Measurements from ENCODE around the gene SMIM23. TPM values are rescaled to one million over a fixed set of nuclear protein-coding genes. Genes with fewer than 3 reads are reported as not detected.

The SMIM23 gene
- total RNA-seq, 2 experiments from 2014 or later, result not detected

- H3K27me3 ChIP-seq (ENCODE audit: control insufficient read depth in 1 of 2, insufficient read depth in 2 of 2, low read length in 2 of 2), result peaks cover 7 to 10% of the 10 kb centered on the region in 2 experiments
- CTCF ChIA-PET, result no interaction called here
- no peaks in the 10 kb centered on the region for H3K4me1 Mint-ChIP-seq (ENCODE audit: low read depth)
- no peak overlapping the region for H3K27ac ChIP-seq (ENCODE audit: low read depth in 1 of 2, low read length in 2 of 2)
- H3K4me1 ChIP-seq (ENCODE audit: insufficient read depth, low read length), result no peaks in the 10 kb centered on the region
- no peak overlapping the region for H3K4me3 Mint-ChIP-seq
- TF ChIP-seq, protein P1, sequence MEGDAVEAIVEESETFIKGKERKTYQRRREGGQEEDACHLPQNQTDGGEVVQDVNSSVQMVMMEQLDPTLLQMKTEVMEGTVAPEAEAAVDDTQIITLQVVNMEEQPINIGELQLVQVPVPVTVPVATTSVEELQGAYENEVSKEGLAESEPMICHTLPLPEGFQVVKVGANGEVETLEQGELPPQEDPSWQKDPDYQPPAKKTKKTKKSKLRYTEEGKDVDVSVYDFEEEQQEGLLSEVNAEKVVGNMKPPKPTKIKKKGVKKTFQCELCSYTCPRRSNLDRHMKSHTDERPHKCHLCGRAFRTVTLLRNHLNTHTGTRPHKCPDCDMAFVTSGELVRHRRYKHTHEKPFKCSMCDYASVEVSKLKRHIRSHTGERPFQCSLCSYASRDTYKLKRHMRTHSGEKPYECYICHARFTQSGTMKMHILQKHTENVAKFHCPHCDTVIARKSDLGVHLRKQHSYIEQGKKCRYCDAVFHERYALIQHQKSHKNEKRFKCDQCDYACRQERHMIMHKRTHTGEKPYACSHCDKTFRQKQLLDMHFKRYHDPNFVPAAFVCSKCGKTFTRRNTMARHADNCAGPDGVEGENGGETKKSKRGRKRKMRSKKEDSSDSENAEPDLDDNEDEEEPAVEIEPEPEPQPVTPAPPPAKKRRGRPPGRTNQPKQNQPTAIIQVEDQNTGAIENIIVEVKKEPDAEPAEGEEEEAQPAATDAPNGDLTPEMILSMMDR (IDR thresholded peaks at IDR 0.05), result no peak
- no peak overlapping the region for H3K27ac Mint-ChIP-seq
- peaks cover 13% of the 10 kb centered on the region for H3K27me3 Mint-ChIP-seq
- no peak for ATAC-seq (ENCODE audit: poor library complexity)
- peaks cover 4% of the 10 kb centered on the region for H3K9me3 Mint-ChIP-seq
- H3K4me3 ChIP-seq (ENCODE audit: low read length), result no peak overlapping the region
- intact Hi-C loops (cut with DNase I, micrococcal nuclease), result no loop called here
- no peak for DNase-seq
- no peaks in the 10 kb centered on the region for H3K9me3 ChIP-seq (ENCODE audit: control insufficient read depth in 1 of 2, insufficient read depth in 1 of 2, low read length in 2 of 2)
- H3K36me3 ChIP-seq (ENCODE audit: insufficient read depth, low read length), result no peaks in the 10 kb centered on the region
- H3K36me3 Mint-ChIP-seq (ENCODE audit: low read depth), result no peaks in the 10 kb centered on the region
- POLR2A ChIA-PET, result no interaction called here
Observed at GRCh38 chr5:171762021-171762608, 23.5 kb upstream of the SMIM23 start.

DNA sequence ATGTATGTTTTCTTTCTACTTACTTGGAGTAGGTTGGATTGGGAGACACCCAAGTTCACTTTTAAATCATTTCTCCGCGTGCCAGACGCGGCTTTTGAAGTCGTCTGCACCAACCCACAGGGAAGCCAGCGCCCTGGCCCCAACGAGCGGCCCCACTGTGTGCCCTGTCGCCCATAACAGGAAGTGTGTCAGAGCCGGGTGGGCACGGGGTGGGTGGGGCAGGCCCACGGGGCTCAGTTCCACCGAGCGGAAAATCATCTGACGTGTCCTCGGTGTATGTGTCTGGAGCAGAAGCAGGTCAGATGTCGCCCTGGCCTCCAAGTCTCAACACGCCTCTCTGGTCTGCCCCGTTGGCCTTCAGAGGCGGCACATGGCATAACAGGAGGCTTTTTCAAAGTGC is 22.7 kb upstream of the SMIM23 start:
- Mint-ChIP-seq H3K4me1 (ENCODE audit: low read depth) (no peaks in the 10 kb centered on the region), H3K36me3 (ENCODE audit: low read depth) (no peaks in the 10 kb centered on the region), H3K4me3 (no peak overlapping the region), H3K27me3 (peaks cover 13% of the 10 kb centered on the region), H3K27ac (no peak overlapping the region), H3K9me3 (peaks cover 11% of the 10 kb centered on the region)
- CTCF ChIA-PET, result no interaction called here
- POLR2A ChIA-PET, result no interaction called here
- H3K4me1 ChIP-seq (ENCODE audit: insufficient read depth, low read length), result no peaks in the 10 kb centered on the region
- H3K27me3 ChIP-seq (ENCODE audit: control insufficient read depth in 1 of 2, insufficient read depth in 2 of 2, low read length in 2 of 2), result peaks cover 7 to 10% of the 10 kb centered on the region in 2 experiments
- H3K9me3 ChIP-seq (ENCODE audit: control insufficient read depth in 1 of 2, insufficient read depth in 1 of 2, low read length in 2 of 2), result no peaks in the 10 kb centered on the region
- intact Hi-C loops (cut with DNase I, micrococcal nuclease), result no loop called here
- no peak overlapping the region for H3K27ac ChIP-seq (ENCODE audit: low read depth in 1 of 2, low read length in 2 of 2)
- no peaks in the 10 kb centered on the region for H3K36me3 ChIP-seq (ENCODE audit: insufficient read depth, low read length)
- no peak overlapping the region for H3K4me3 ChIP-seq (ENCODE audit: low read length)
- no peak for ATAC-seq (ENCODE audit: poor library complexity)
- no peak for DNase-seq
- TF ChIP-seq, protein P1 (IDR thresholded peaks at IDR 0.05), result no peak

- Histone ChIP-seq H3K4me3 (ENCODE audit: low read length) (no peak overlapping the region), H3K9me3 (ENCODE audit: control insufficient read depth in 1 of 2, insufficient read depth in 1 of 2, low read length in 2 of 2) (no peaks in the 10 kb centered on the region), H3K27ac (ENCODE audit: low read depth in 1 of 2, low read length in 2 of 2) (no peak overlapping the region), H3K36me3 (ENCODE audit: insufficient read depth, low read length) (no peaks in the 10 kb centered on the region), H3K4me1 (ENCODE audit: insufficient read depth, low read length) (no peaks in the 10 kb centered on the region), H3K27me3 (ENCODE audit: control insufficient read depth in 1 of 2, insufficient read depth in 2 of 2, low read length in 2 of 2) (peaks cover 9 to 10% of the 10 kb centered on the region in 2 experiments)
- no peaks in the 10 kb centered on the region for H3K4me1 Mint-ChIP-seq (ENCODE audit: low read depth)
- H3K27me3 Mint-ChIP-seq, result peaks cover 20% of the 10 kb centered on the region
- H3K36me3 Mint-ChIP-seq (ENCODE audit: low read depth), result no peaks in the 10 kb centered on the region
- no peak overlapping the region for H3K4me3 Mint-ChIP-seq
- H3K9me3 Mint-ChIP-seq, result peaks cover 11% of the 10 kb centered on the region
- no peak overlapping the region for H3K27ac Mint-ChIP-seq
- POLR2A ChIA-PET, result no interaction called here
- CTCF ChIA-PET, result no interaction called here
- intact Hi-C loops (cut with DNase I, micrococcal nuclease), result no loop called here
- DNase-seq, result no peak
- TF ChIP-seq, protein P1 (IDR thresholded peaks at IDR 0.05), result no peak
- ATAC-seq (ENCODE audit: poor library complexity), result no peak
Observed at GRCh38 chr5:171764265-171764664, 21.4 kb upstream of the SMIM23 start.
